HG03442 (cell line): ENCODE measurements around the gene ART3.

Experiments used
- ATAC-seq: cut with Tn5 transposase; IDR thresholded peaks from one replicate; pipeline ENCODE4 v1.9.1; 2021; ENCODE audit warnings: mild to moderate bottlenecking, moderate library complexity; ENCODE audit not compliant: unreplicated experiment

ART3 gene

GRCh38 chr4:76144546-76144945 lies 70.0 kb downstream of the ART3 start:
- ATAC-seq, result no peak

GRCh38 chr4:76147454-76148141 lies 73.1 kb downstream of the ART3 start:
- peak; percentile 32 for ATAC-seq

- ATAC-seq, result peak; percentile 99
Measured at GRCh38 chr4:76148142-76148865, 73.8 kb downstream of the ART3 start, which contains the start of gene NUP54. NUP54 (minus strand) TSS chr4:76148397; CDS start chr4:76148374, 23 bp downstream.

GRCh38 chr4:76153356-76153755 lies 78.8 kb downstream of the ART3 start:
- no peak for ATAC-seq

GRCh38 chr4:76155979-76156378 lies 81.5 kb downstream of the ART3 start:
- ATAC-seq, result no peak

- no peak for ATAC-seq
Measured at GRCh38 chr4:76156635-76157034, 82.1 kb downstream of the ART3 start.

- ATAC-seq, result no peak
Measured at GRCh38 chr4:76160355-76160754, 85.8 kb downstream of the ART3 start.
